AG10803 (cell line): ENCODE data around the gene NCAPD3.
A peak's percentile ranks its signal among the peaks of the same experiment; 100 is the strongest.

Experiments
- DNase-seq: peaks from one replicate; pipeline ENCODE4 v3.0.0; 2010; ENCODE audit warnings: low read depth
- H3K4me3 ChIP-seq: 2 replicates; pipeline ENCODE4 v1.5.1; 2011; ENCODE audit warnings: mild to moderate bottlenecking, low read length, control low read depth
- TF ChIP-seq, protein P1 (sequence below): conservative IDR thresholded peaks from 2 replicates; pipeline ENCODE4 v1.5.1; 2011; ENCODE audit warnings: mild to moderate bottlenecking, low read length, control low read depth, inconsistent platforms

The NCAPD3 gene

DNA sequence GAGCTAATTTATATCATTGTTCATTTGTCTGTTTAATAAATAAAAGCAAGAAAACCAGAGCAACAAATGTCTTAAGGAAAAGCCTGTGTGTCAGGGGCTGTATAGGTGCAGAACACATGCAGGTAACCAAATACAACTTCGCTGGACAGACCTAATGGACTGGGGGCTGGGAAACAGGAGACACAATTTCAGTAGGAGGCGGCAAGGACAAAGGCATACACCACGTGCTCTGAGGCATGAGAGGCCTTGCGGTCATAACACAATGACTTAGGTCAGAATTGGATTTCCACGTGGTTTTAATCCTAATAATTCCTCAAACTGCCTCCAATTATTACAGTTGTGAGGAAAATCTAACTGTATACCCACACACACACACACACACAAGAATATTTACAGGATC lies 43.7 kb upstream of the NCAPD3 start:
- TF ChIP-seq, protein P1, sequence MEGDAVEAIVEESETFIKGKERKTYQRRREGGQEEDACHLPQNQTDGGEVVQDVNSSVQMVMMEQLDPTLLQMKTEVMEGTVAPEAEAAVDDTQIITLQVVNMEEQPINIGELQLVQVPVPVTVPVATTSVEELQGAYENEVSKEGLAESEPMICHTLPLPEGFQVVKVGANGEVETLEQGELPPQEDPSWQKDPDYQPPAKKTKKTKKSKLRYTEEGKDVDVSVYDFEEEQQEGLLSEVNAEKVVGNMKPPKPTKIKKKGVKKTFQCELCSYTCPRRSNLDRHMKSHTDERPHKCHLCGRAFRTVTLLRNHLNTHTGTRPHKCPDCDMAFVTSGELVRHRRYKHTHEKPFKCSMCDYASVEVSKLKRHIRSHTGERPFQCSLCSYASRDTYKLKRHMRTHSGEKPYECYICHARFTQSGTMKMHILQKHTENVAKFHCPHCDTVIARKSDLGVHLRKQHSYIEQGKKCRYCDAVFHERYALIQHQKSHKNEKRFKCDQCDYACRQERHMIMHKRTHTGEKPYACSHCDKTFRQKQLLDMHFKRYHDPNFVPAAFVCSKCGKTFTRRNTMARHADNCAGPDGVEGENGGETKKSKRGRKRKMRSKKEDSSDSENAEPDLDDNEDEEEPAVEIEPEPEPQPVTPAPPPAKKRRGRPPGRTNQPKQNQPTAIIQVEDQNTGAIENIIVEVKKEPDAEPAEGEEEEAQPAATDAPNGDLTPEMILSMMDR: no peak
- no peak overlapping the region for H3K4me3 ChIP-seq

DNA sequence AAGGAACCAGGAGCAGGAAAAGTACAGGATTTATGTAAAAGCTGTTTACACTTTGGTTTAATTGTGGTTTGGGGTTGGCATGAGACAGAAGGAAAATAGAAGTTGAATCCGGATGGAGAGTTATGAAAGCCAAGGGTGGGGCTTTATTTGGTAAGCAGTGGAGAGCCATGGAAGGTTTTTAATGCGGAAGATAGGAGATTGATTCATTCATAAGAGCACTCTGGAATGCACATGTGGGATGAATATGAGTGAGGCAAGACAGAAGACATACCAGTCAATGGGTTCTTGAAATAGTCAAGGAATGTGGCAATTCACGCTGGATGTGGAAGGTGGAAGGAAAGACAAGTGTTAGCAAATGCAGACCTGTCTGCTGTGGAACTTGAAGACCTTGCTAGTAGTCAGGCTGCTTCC lies 43.1 kb upstream of the NCAPD3 start:
- H3K4me3 ChIP-seq: no peak overlapping the region
- TF ChIP-seq, protein P1: no peak
- DNase-seq: peak; percentile 97

More for the DNA sequence above, 43.7 kb upstream of the NCAPD3 start:
- DNase-seq: no peak

DNA sequence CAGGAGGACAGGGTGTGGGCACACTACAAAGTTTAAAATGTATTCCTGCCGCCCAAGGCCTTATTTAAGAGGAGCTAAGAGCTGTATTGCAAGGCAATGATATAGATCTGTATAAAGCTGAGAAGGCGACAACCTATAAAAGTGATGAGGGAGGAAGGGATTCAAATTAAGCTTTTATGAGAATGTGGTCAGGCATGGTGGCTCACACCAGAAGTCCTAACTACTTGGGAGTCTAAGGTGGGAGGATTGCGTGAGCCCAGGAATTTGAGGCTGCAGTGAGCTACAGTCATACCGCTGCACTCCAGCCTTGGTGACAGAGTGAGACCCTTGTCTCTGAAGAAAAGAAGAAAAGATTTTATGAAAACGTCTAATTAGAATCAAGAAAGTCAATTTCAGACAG lies 42.7 kb upstream of the NCAPD3 start:
- TF ChIP-seq, protein P1: no peak
- no peak overlapping the region for H3K4me3 ChIP-seq
- DNase-seq: no peak

DNA sequence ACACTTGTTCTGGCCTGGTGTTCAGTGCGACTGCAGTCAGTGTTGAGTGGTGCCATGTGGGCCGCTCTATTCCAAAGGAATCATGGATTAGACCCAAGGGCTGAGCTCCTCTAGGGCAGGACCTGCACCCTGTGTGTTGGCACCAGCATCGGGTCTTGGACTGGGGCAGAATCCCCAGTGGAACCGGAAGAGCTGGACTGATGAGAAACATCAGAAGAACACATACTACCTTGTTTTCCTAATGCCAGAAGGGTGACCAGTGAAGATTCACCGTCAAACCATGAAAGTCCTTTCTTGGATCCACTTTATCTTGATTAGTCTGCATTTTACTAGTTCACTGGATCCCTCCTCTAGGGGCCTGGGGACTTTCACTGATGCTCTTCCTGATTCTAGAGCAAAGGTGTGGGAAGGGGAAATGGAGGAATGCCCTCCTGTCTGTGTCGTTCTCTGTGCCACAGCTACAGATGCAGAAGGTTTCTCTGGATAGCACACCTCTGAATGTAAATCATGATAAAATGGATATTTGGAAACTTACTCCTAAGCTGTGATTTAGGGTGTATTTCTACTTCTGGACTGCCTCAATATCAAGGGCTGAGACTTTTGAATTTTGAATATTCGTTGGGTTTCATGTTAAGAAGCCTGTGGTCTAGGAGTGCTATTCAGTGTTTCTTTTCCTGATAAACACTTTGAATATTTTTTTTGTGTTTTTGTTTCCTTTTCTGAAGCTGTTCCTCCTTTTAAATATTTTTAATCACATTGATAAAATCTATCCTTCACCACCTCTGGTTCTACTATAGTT lies 41.4 kb upstream of the NCAPD3 start:
- TF ChIP-seq, protein P1: no peak
- DNase-seq: no peak

DNA sequence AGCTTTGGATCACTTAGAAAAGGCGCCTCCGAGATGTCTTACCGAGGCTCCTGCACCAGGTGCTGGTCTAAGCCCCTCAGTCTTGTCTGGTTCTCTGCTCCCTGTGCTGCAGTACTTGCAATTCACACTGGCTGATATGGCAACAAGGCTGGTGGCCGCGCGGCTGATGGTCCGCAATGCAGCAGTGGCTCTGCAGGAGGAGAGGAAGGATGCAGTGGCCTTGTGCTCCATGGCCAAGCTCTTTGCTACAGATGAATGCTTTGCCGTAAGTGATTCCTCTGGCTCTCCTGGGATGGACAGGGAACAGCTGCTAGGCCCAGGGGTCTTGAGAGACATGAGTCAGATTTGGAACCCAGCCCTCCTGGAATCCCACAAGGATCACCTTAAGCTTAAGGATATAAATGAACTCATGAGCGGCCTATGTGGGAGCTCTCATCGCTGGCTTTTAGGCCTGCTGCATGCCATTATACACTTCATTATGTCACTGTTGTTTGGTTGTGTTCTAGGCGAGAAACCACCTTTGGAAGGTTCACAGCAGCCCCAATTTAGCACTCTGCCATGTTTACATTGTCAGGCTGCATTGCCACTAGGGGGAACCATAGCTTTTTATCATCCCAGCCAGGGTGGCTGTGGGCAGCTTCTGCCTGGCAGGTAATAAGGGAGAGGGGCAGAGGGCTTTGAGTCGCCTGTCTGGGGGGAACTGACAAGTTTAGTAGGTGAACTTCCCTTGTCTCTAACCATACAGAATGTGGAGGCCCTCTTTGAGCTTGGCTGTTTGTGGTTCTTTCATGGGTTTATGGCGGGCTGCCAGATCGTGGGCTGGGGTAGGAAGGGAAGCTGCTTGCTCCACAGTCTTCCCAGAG lies 38.1 kb upstream of the NCAPD3 start:
- TF ChIP-seq, protein P1: peak; percentile 60
- H3K4me3 ChIP-seq: no peak overlapping the region
- peak; percentile 16 for DNase-seq

More for the DNA sequence above, 41.4 kb upstream of the NCAPD3 start:
- H3K4me3 ChIP-seq: no peak overlapping the region

DNA sequence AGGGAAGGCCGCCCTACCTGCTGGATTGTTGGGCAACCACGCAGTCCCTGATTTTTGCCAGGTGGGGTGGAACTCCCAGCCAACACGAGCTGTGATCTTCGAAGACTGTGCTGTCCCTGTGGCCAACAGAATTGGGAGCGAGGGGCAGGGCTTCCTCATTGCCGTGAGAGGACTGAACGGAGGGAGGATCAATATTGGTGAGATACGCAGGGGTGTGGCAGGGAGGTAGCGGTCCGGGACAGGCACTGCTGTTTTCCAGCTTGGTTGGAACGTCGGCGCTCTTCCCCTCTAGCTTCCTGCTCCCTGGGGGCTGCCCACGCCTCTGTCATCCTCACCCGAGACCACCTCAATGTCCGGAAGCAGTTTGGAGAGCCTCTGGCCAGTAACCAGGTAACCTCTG lies 37.2 kb upstream of the NCAPD3 start:
- TF ChIP-seq, protein P1: no peak
- no peak for DNase-seq
- H3K4me3 ChIP-seq: no peak overlapping the region
